K562 (cell line): ENCODE measurements around the gene PODNL1. TPM values are rescaled to one million over a fixed set of nuclear protein-coding genes. Genes with fewer than 3 reads are reported as not detected.

ENCODE experiments used
- ATAC-seq: fragments of 200-7000 bp; cut with Tn5 transposase; 3 replicates; pipeline ENCODE4 v1.9.1; 2020; ENCODE audit warnings: moderate library complexity
- BruUV-seq: library from RNA; stranded (reverse); fragments of 400-500 nt; replicated peaks from 2 replicates; lab custom pipeline; 2021; lab: Mats Ljungman, UMichigan
- CTCF ChIA-PET: fragments of 300-600 bp; formaldehyde crosslinking; extraction: SDS; loops from one replicate; lab custom pipeline; 2021; ENCODE audit warnings: low intra/inter-chr PET ratio; lab: Yijun Ruan, JAX
- POLR2A ChIA-PET: fragments of 300-600, 350-650 bp; sonication (Branson Sonifier 250); formaldehyde crosslinking; extraction: SDS; loops from one replicate; lab custom pipeline; 2021; ENCODE audit warnings: antibody characterized with exemption, inconsistent platforms; lab: Yijun Ruan, JAX
- DNase-seq, 4 experiments: peaks; one replicate each; pipeline versions ENCODE4 v3.0.0 to v3.0.0-alpha.2; 2011 to 2018; ENCODE audit warnings: low spot score in 3 of 4, mixed read lengths in 3 of 4; ENCODE audit errors: extremely low read depth in 1 of 4
- FAIRE-seq: peaks from 2 replicates; lab custom pipeline; 2011; peaks lifted over from hg19 to GRCh38; lab: Jason Lieb, UNC
- H2AFZ ChIP-seq: 2 replicates; pipeline ENCODE4 v1.6.0; 2011; ENCODE audit warnings: low read depth, low read length, control low read depth, inconsistent platforms
- H3K27ac ChIP-seq: fragments of 200-600 bp; 3 replicates; pipeline ENCODE4 v1.8.0; 2011; ENCODE audit warnings: low read depth, mild to moderate bottlenecking, control low read depth, inconsistent platforms, low read length, moderate library complexity, mixed read lengths; ENCODE audit errors: extremely low read depth
- H3K27me3 ChIP-seq, 2 experiments: fragments of 300-600 bp in 1 of 2; 2 replicates in 1 of 2; 3 replicates in 1 of 2; pipeline versions ENCODE4 v1.6.0 to v1.8.0; 2011; ENCODE audit warnings: inconsistent platforms in 2 of 2, low read length in 2 of 2, mild to moderate bottlenecking in 1 of 2, mixed read lengths in 1 of 2, moderate library complexity in 1 of 2; ENCODE audit not compliant: control insufficient read depth in 2 of 2, insufficient read depth in 2 of 2
- H3K36me3 ChIP-seq: fragments of 300-600 bp; 3 replicates; pipeline ENCODE4 v1.8.0; 2011; ENCODE audit warnings: mild to moderate bottlenecking, low read length, inconsistent platforms; ENCODE audit not compliant: control insufficient read depth, insufficient read depth
- H3K4me1 ChIP-seq, 2 experiments: fragments of 200-600 bp in 1 of 2; replicated peaks in 1 of 2; 2 replicates in 1 of 2; 3 replicates in 1 of 2; pipeline versions ENCODE4 v1.5.1 to v1.8.0; 2011; ENCODE audit warnings: inconsistent platforms in 2 of 2, low read length in 2 of 2, mild to moderate bottlenecking in 1 of 2, mixed read lengths in 1 of 2, moderate library complexity in 1 of 2; ENCODE audit not compliant: control insufficient read depth in 2 of 2, insufficient read depth in 2 of 2
- H3K4me2 ChIP-seq: 2 replicates; pipeline ENCODE4 v1.6.1; 2011; ENCODE audit warnings: low read length, control low read depth, inconsistent platforms, mixed read lengths; ENCODE audit not compliant: insufficient read depth
- H3K4me3 ChIP-seq: fragments of 200-600 bp; sonication (generic), shearing (Covaris generic); 2 replicates; pipeline ENCODE4 v1.5.1; 2016; ENCODE audit warnings: control low read depth, inconsistent platforms
- H3K79me2 ChIP-seq: fragments of 200-600 bp; 3 replicates; pipeline ENCODE4 v1.8.0; 2011; ENCODE audit warnings: low read length, inconsistent platforms; ENCODE audit not compliant: control insufficient read depth, insufficient read depth
- H3K9ac ChIP-seq, 2 experiments: 2 replicates each; pipeline versions ENCODE4 v1.6.0 to v1.6.1; 2011; ENCODE audit warnings: low read depth in 2 of 2, low read length in 2 of 2, control low read depth in 1 of 2, inconsistent platforms in 1 of 2, mild to moderate bottlenecking in 1 of 2, mixed read lengths in 1 of 2; ENCODE audit not compliant: insufficient read depth in 1 of 2
- H3K9me1 ChIP-seq: one replicate; pipeline ENCODE4 v1.6.0; 2011; ENCODE audit warnings: inconsistent platforms, mild to moderate bottlenecking, low read length, moderate library complexity; ENCODE audit not compliant: control insufficient read depth, insufficient read depth
- H3K9me3 ChIP-seq: replicated peaks from 2 replicates; pipeline ENCODE4 v1.5.1; 2011; ENCODE audit warnings: low read depth, low read length, inconsistent platforms; ENCODE audit not compliant: control insufficient read depth, insufficient read depth
- H4K20me1 ChIP-seq: replicated peaks from 2 replicates; pipeline ENCODE4 v1.6.1; 2011; ENCODE audit warnings: low read length, inconsistent platforms, mixed read lengths; ENCODE audit not compliant: control insufficient read depth, insufficient read depth
- CHD1 ChIP-seq: fragments of 200-600 bp; sonication (generic); IDR thresholded peaks from one replicate; pipeline ENCODE4 v1.6.1; 2012; ENCODE audit warnings: mild to moderate bottlenecking, moderate library complexity, low read length, inconsistent platforms
- ESRRA ChIP-seq: fragments of 450-650 bp; IDR thresholded peaks from 2 replicates; pipeline ENCODE4 v1.6.1; 2014; ENCODE audit warnings: low read depth, mild to moderate bottlenecking, moderate library complexity, borderline replicate concordance
- GABPA ChIP-seq: fragments of 200-800 bp; sonication (Bioruptor generic); conservative IDR thresholded peaks from 2 replicates; pipeline ENCODE4 v1.6.1; 2016; ENCODE audit warnings: low read depth, missing genetic modification characterization, missing compliant biosample characterization
- GTF2A2 ChIP-seq: IDR thresholded peaks from 2 replicates; pipeline ENCODE4 v1.6.1; 2016; ENCODE audit warnings: mild to moderate bottlenecking, missing genetic modification characterization, missing compliant biosample characterization
- KDM4B ChIP-seq, 2 experiments: fragments of 450-650 bp in 1 of 2; sonication (generic) in 1 of 2; IDR thresholded peaks; 2 replicates each; pipeline ENCODE4 v1.6.1; 2016 to 2017; ENCODE audit warnings: borderline replicate concordance in 2 of 2, antibody characterized with exemption in 1 of 2, low read depth in 1 of 2, mild to moderate bottlenecking in 1 of 2
- NEUROD1 ChIP-seq: fragments of 150-350 bp; IDR thresholded peaks from 2 replicates; pipeline ENCODE4 v1.6.1; 2014; ENCODE audit warnings: borderline replicate concordance, low read length, low read depth; ENCODE audit not compliant: partially characterized antibody
- RAD21 ChIP-seq, 2 experiments: fragments of 250-450 bp in 1 of 2; fragments of 450-650 bp in 1 of 2; sonication (Bioruptor Pico) in 1 of 2; formaldehyde crosslinking in 1 of 2; IDR thresholded peaks in 1 of 2; conservative IDR thresholded peaks in 1 of 2; 2 replicates each; pipeline versions ENCODE4 v1.4.0 to v1.8.0; 2020 to 2022; ENCODE audit warnings: mild to moderate bottlenecking in 2 of 2, moderate library complexity in 1 of 2
- SAFB ChIP-seq: fragments of 200-400 bp; formaldehyde crosslinking; IDR thresholded peaks from 2 replicates; pipeline ENCODE4 v1.6.1; 2017; ENCODE audit warnings: low read depth, low read length, borderline replicate concordance
- SIRT6 ChIP-seq: IDR thresholded peaks from one replicate; pipeline ENCODE4 v1.6.1; 2012; ENCODE audit warnings: low read depth, mild to moderate bottlenecking, control low read depth, inconsistent platforms, low read length, moderate library complexity
- SLC30A9 ChIP-seq: fragments of 250-450 bp; sonication (Bioruptor Pico); IDR thresholded peaks from 2 replicates; pipeline ENCODE4 v1.8.0; 2022; ENCODE audit warnings: mild to moderate bottlenecking, moderate library complexity
- SRF ChIP-seq, 2 experiments: fragments of 250-450, 450-650 bp in 1 of 2; sonication (Bioruptor Pico) in 1 of 2; sonication (generic) in 1 of 2; formaldehyde crosslinking; IDR thresholded peaks; 2 replicates each; pipeline versions ENCODE4 v1.5.0 to v1.5.1; 2020 to 2022; ENCODE audit warnings: mild to moderate bottlenecking in 1 of 2, missing genetic modification reagents in 1 of 2
- TEAD4 ChIP-seq, 2 experiments: sonication (generic) in 1 of 2; formaldehyde crosslinking in 1 of 2; IDR thresholded peaks; 2 replicates each; pipeline versions ENCODE4 v1.6.1 to v1.8.0; 2012 to 2022; ENCODE audit warnings: borderline replicate concordance in 1 of 2, inconsistent platforms in 1 of 2, low read length in 1 of 2, mild to moderate bottlenecking in 1 of 2, missing genetic modification reagents in 1 of 2
- UBTF ChIP-seq, 2 experiments: IDR thresholded peaks; 2 replicates each; pipeline ENCODE4 v1.6.1; 2012; ENCODE audit warnings: improper control_type of control experiment in 2 of 2, low read depth in 2 of 2, low read length in 2 of 2, borderline replicate concordance in 1 of 2
- ZBTB8A ChIP-seq: fragments of 450-650 bp; IDR thresholded peaks from 2 replicates; pipeline ENCODE4 v1.6.1; 2018; ENCODE audit warnings: mild to moderate bottlenecking, moderate library complexity; ENCODE audit not compliant: partially characterized antibody
- ZNF655 ChIP-seq: fragments of 250-450 bp; sonication (Bioruptor Pico); IDR thresholded peaks from 2 replicates; pipeline ENCODE4 v1.5.0; 2021
- WGBS: fragments of 100-300 bp; shearing (Covaris generic); methylation state at CpG from one replicate; pipeline ENCODE4 v1.1.6; 2016; ENCODE audit warnings: low coverage, mixed read lengths; ENCODE audit not compliant: insufficient coverage; ENCODE audit errors: missing lambda C conversion rate; 5-methylcytosine and 5-hydroxymethylcytosine counted together
- in situ Hi-C: fragments of 300-500 bp; cut with MboI; formaldehyde crosslinking; loops from 4 replicates; pipeline ENCODE4 v1.15.0; 2018; ENCODE audit warnings: inconsistent platforms, mixed read lengths
- intact Hi-C: fragments of 100-400 bp; cut with micrococcal nuclease; formaldehyde crosslinking; loops from 2 replicates; pipeline ENCODE4 v1.14.2; 2022
- polyA plus RNA-seq, 8 experiments: library from polyadenylated mRNA; depleted of rRNA in 4 of 8; stranded (reverse) in 5 of 8; unstranded in 3 of 8; fragments of >200 nt; fragmentation: Nextera tagmentation in 2 of 8; fragmentation: Illumina TruSeq in 1 of 8; extraction: Ambion mirVana in 2 of 8; extraction: Trizol in 1 of 8; gene quantifications; 2 replicates each; pipeline versions ENCODE4 v1.2.1 to v1.2.3, GENCODE V29; 2011 to 2014; ENCODE audit warnings: inconsistent platforms in 1 of 8, missing spikeins in 1 of 8
- total RNA-seq, 7 experiments: library from RNA; depleted of rRNA in 6 of 7; stranded (reverse); fragments of >200 nt in 6 of 7; fragmentation: Illumina TruSeq in 2 of 7; extraction: Trizol in 2 of 7; gene quantifications; 2 replicates each; pipeline versions ENCODE4 v1.2.1 to v1.2.3, GENCODE V29; 2011 to 2021; ENCODE audit warnings: low replicate concordance in 1 of 7

Gene PODNL1
- total and polyA plus RNA-seq, 9 of the 15 experiments (the other 6 are each of a cell fraction or from before 2014, with no cell fraction given) = 0.18 to 0.47 (median 0.23) TPM; not detected in 3

- peak overlapping the region; percentile 70 to 89 for H3K9ac ChIP-seq
- 3% methylated on average over 10 of the region's 13 CpGs for whole genome bisulfite sequencing
- peak; percentile 79 for FAIRE-seq
- CTCF ChIA-PET = no interaction called here
- in situ Hi-C loops = no loop called here
- no TSS peak for BruUV-seq
- peak overlapping the region; percentile 98 for H3K4me3 ChIP-seq
- peak overlapping the region; percentile 53 for H3K27ac ChIP-seq
- H4K20me1 ChIP-seq = peaks cover 4% of the 10 kb centered on the region; the same call in 1 of the 2 replicates
- intact Hi-C loops = loop anchor here (1.0 to 10.0 kb wide), 3 partner anchors 52 to 82 kb away; partner anchors contain the start of gene IL27RA
- H3K27me3 ChIP-seq = no peaks in the 10 kb centered on the region
- peaks cover 23% of the 10 kb centered on the region for H3K79me2 ChIP-seq
- peaks cover 10 to 48% of the 10 kb centered on the region in 2 experiments; a peak in 4 of 5 replicates for H3K4me1 ChIP-seq
- peak; percentile 58 for ATAC-seq
- H3K9me3 ChIP-seq = no peaks in the 10 kb centered on the region
- peak overlapping the region; percentile 94 for H3K4me2 ChIP-seq
- POLR2A ChIA-PET = interaction anchor here (0.6 to 3.7 kb wide), 7 partner anchors 10 to 1371 kb away, joined by 3 to 12 read pairs (median 4); partner anchors contain the start of gene RFX1
- no peaks in the 10 kb centered on the region for H3K9me1 ChIP-seq
- peaks cover 41% of the 10 kb centered on the region for H3K36me3 ChIP-seq
- peak in 3 of 4 experiments; percentile 50 to 78 (median 67) for DNase-seq
- H2AFZ ChIP-seq = 0 out of 2 replicates have a peak overlapping the region, but pooled peaks have one; percentile 5
- TF ChIP-seq SRF (CRISPR knock-in tag; IDR thresholded peaks at IDR 0.05) (0 out of 4 replicates have a peak, but pooled peaks of 1 of the 2 experiments have one; percentile 42), ZBTB8A (no peak), GTF2A2 (no peak), SIRT6 (no peak), ZNF655 (no peak), UBTF (IDR thresholded peaks at IDR 0.05; ENCODE audit: borderline replicate concordance in 1 of 2, low read depth in 2 of 2, low read length in 2 of 2) (peak in 1 of 2 experiments; percentile 60; a peak in 1 of 4 replicates), SAFB (no peak), TEAD4 (IDR thresholded peaks at IDR 0.05; ENCODE audit: low read length) (no peak), TEAD4 (CRISPR knock-in tag; IDR thresholded peaks at IDR 0.05; ENCODE audit: borderline replicate concordance) (no peak), CHD1 (peak; percentile 59), ESRRA (no peak), GABPA (tag) (no peak), SLC30A9 (CRISPR knock-in tag) (no peak), KDM4B (IDR thresholded peaks at IDR 0.05; ENCODE audit: borderline replicate concordance in 2 of 2, low read depth in 1 of 2) (no peak), RAD21 (CRISPR knock-in tag; conservative IDR thresholded peaks at IDR 0.05 in 1 of 2, IDR thresholded peaks at IDR 0.05 in 1 of 2) (peak in 1 of 2 experiments; percentile 45; a peak in 2 of 4 replicates), NEUROD1 (no peak)
Observed at GRCh38 chr19:13952931-13953531, 14.8 kb upstream of the PODNL1 start.
